Measurements from ENCODE around the gene PTHLH. TPM values are rescaled to one million over a fixed set of nuclear protein-coding genes. Genes with fewer than 3 reads are reported as not detected.
A peak's percentile ranks its signal among the peaks of the same experiment; 100 is the strongest.

PTHLH gene
- total and polyA plus RNA-seq, 8 donors: 0.76 to 4.8 (median 3.6) TPM

GRCh38 chr12:27953348-27953747 is 19.2 kb downstream of the PTHLH start:
- no peaks in the 10 kb centered on the region for H3K4me1 ChIP-seq
- H3K4me3 ChIP-seq: no peak overlapping the region
- no peaks in the 10 kb centered on the region for H3K9me3 ChIP-seq
- ATAC-seq (no peak), DNase-seq (no peak)
- no peaks in the 10 kb centered on the region for H3K36me3 ChIP-seq
- H3K27me3 ChIP-seq: peaks cover 5 to 7% of the 10 kb centered on the region in 2 donors
- intact Hi-C loops (cut with DNase I): no loop called here
- no peak for TF ChIP-seq CTCF (IDR thresholded peaks at IDR 0.05)
- H3K27ac ChIP-seq: no peak overlapping the region

- DNase-seq (no peak), ATAC-seq (no peak)
- no peaks in the 10 kb centered on the region for H3K4me1 ChIP-seq
- no peak overlapping the region for H3K27ac ChIP-seq
- intact Hi-C loops (cut with DNase I): no loop called here
- TF ChIP-seq CTCF (IDR thresholded peaks at IDR 0.05): no peak
- H3K36me3 ChIP-seq: no peaks in the 10 kb centered on the region
- peaks cover 5 to 7% of the 10 kb centered on the region in 2 donors for H3K27me3 ChIP-seq
- no peaks in the 10 kb centered on the region for H3K9me3 ChIP-seq
- no peak overlapping the region for H3K4me3 ChIP-seq
Observed at GRCh38 chr12:27952510-27952909, 20.0 kb downstream of the PTHLH start.

DNA sequence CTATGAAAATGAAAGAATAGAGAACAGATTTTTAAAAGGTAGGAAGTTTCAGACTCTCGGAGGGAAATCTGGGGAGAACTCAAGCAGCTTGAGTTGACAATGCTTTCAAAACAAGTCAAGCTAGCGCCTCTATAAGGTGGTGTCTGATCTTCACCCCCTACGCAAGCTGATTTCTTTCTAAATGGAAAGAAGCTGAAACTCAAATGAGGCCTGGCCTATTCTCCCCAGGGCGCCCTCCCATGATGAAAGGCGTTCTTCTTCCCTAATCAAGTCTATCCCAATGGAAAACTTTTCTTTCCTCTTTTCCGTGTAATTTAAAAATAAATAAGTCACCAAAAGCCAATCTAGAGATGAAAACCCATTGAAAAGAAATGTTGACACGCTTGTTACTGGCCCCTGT is 20.6 kb downstream of the PTHLH start:
- ATAC-seq (no peak), DNase-seq (no peak)
- no peaks in the 10 kb centered on the region for H3K4me1 ChIP-seq
- H3K4me3 ChIP-seq: no peak overlapping the region
- no peak for TF ChIP-seq CTCF (IDR thresholded peaks at IDR 0.05)
- peaks cover 5 to 7% of the 10 kb centered on the region in 2 donors for H3K27me3 ChIP-seq
- intact Hi-C loops (cut with DNase I): no loop called here
- H3K27ac ChIP-seq: no peak overlapping the region
- no peaks in the 10 kb centered on the region for H3K9me3 ChIP-seq
- no peaks in the 10 kb centered on the region for H3K36me3 ChIP-seq

- no peak overlapping the region for H3K4me3 ChIP-seq
- no peak for TF ChIP-seq CTCF (IDR thresholded peaks at IDR 0.05)
- no peak overlapping the region for H3K27ac ChIP-seq
- H3K27me3 ChIP-seq: no peaks in the 10 kb centered on the region
- no peaks in the 10 kb centered on the region for H3K9me3 ChIP-seq
- DNase-seq (no peak), ATAC-seq (no peak)
- intact Hi-C loops (cut with DNase I): no loop called here
- no peaks in the 10 kb centered on the region for H3K4me1 ChIP-seq
- no peaks in the 10 kb centered on the region for H3K36me3 ChIP-seq
Observed at GRCh38 chr12:27946421-27946820, 26.1 kb downstream of the PTHLH start.

- no peak overlapping the region for H3K27ac ChIP-seq
- H3K36me3 ChIP-seq: no peaks in the 10 kb centered on the region
- no peaks in the 10 kb centered on the region for H3K9me3 ChIP-seq
- intact Hi-C loops (cut with DNase I): no loop called here
- ATAC-seq (peak; percentile 92), DNase-seq (peak in 3 of 4 donors; percentile 43 to 70 (median 46))
- H3K27me3 ChIP-seq: no peaks in the 10 kb centered on the region
- no peaks in the 10 kb centered on the region for H3K4me1 ChIP-seq
- H3K4me3 ChIP-seq: no peak overlapping the region
- TF ChIP-seq CTCF (IDR thresholded peaks at IDR 0.05): peak; percentile 59 to 70
Observed at GRCh38 chr12:27940756-27941402, 31.7 kb downstream of the PTHLH start.

Measured in left lung (tissue), 10 donors.